PC-3 (cell line): Measurements from ENCODE around the gene LIN9. TPM values are rescaled to one million over a fixed set of nuclear protein-coding genes. Genes with fewer than 3 reads are reported as not detected.

ENCODE experiments used
- ATAC-seq: fragments of 200-7000 bp; cut with Tn5 transposase; 2 replicates; pipeline ENCODE4 v1.9.1; 2020; ENCODE audit warnings: mild to moderate bottlenecking, moderate library complexity
- BruUV-seq: library from RNA; stranded (reverse); fragments of 400-500 nt; replicated peaks from 2 replicates; lab custom pipeline; 2021; lab: Mats Ljungman, UMichigan
- CTCF ChIA-PET: fragments of 300-600 bp; sonication (Branson Sonifier 250); formaldehyde crosslinking; loops from one replicate; lab custom pipeline; 2022; ENCODE audit warnings: antibody characterized with exemption; lab: Charles Lee
- POLR2A ChIA-PET: fragments of 300-600 bp; sonication (Branson Sonifier 250); formaldehyde crosslinking; loops from one replicate; lab custom pipeline; 2022; ENCODE audit warnings: antibody characterized with exemption; ENCODE audit not compliant: unreplicated experiment; lab: Charles Lee
- DNase-seq: peaks from one replicate; pipeline ENCODE4 v3.0.0-alpha.2; 2015
- H2AFZ ChIP-seq: fragments of 300-600 bp; sonication (generic); 2 replicates; pipeline ENCODE4 v1.6.0; 2016; ENCODE audit warnings: antibody characterized with exemption, low read length
- H3F3A ChIP-seq: fragments of 300-600 bp; sonication (generic); one replicate; pipeline ENCODE4 v1.6.0; 2017; ENCODE audit warnings: antibody characterized with exemption, low read length, control low read depth, mild to moderate bottlenecking; ENCODE audit not compliant: unreplicated experiment
- H3K27ac ChIP-seq: fragments of 300-600 bp; sonication (generic); 2 replicates; pipeline ENCODE4 v1.5.1; 2016; ENCODE audit warnings: mild to moderate bottlenecking, low read length
- H3K27me3 ChIP-seq: fragments of 300-600 bp; sonication (generic); 2 replicates; pipeline ENCODE4 v1.6.1; 2016; ENCODE audit warnings: low read length, mixed read lengths
- H3K36me3 ChIP-seq: fragments of 300-600 bp; sonication (generic); 2 replicates; pipeline ENCODE4 v1.6.1; 2016; ENCODE audit warnings: low read depth, mixed run types, low read length, mixed read lengths
- H3K4me1 ChIP-seq: fragments of 300-600 bp; sonication (generic); 2 replicates; pipeline ENCODE4 v1.5.1; 2016; ENCODE audit warnings: low read length; ENCODE audit not compliant: insufficient read depth
- H3K4me2 ChIP-seq: fragments of 300-600 bp; sonication (generic); 2 replicates; pipeline ENCODE4 v1.6.0; 2016; ENCODE audit warnings: low read length
- H3K4me3 ChIP-seq: fragments of 300-600 bp; sonication (generic); 2 replicates; pipeline ENCODE4 v1.5.1; 2016; ENCODE audit warnings: mild to moderate bottlenecking, low read length, mixed read lengths
- H3K79me2 ChIP-seq: fragments of 300-600 bp; sonication (generic); 2 replicates; pipeline ENCODE4 v1.6.1; 2017; ENCODE audit warnings: low read length, mixed read lengths
- H3K9ac ChIP-seq: fragments of 300-600 bp; sonication (generic); 2 replicates; pipeline ENCODE4 v1.6.0; 2016; ENCODE audit warnings: mild to moderate bottlenecking, low read length
- H3K9me2 ChIP-seq: fragments of 300-600 bp; sonication (generic); replicated peaks from 2 replicates; pipeline ENCODE4 v1.6.1; 2016; ENCODE audit warnings: mixed run types, low read length, mixed read lengths
- H3K9me3 ChIP-seq: fragments of 300-600 bp; sonication (generic); 2 replicates; pipeline ENCODE4 v1.6.1; 2016; ENCODE audit warnings: low read length, mixed read lengths
- H4K20me1 ChIP-seq: fragments of 300-600 bp; sonication (generic); 2 replicates; pipeline ENCODE4 v1.6.1; 2016; ENCODE audit warnings: low read length, mixed read lengths
- CTCF ChIP-seq: fragments of 300-600 bp; sonication (generic); conservative IDR thresholded peaks from 2 replicates; pipeline ENCODE4 v1.5.1; 2017; ENCODE audit warnings: antibody characterized with exemption, low read depth, mild to moderate bottlenecking, low read length
- EZH2 ChIP-seq: fragments of 300-600 bp; sonication (generic); IDR thresholded peaks from one replicate; pipeline ENCODE4 v1.6.1; 2017; ENCODE audit warnings: antibody characterized with exemption, mild to moderate bottlenecking, low read length; ENCODE audit not compliant: unreplicated experiment
- EZH2phosphoT487 ChIP-seq: fragments of 300-600 bp; sonication (generic); IDR thresholded peaks from 2 replicates; pipeline ENCODE4 v1.6.1; 2018; ENCODE audit warnings: mild to moderate bottlenecking, antibody characterized with exemption, low read length, borderline replicate concordance
- intact Hi-C: fragments of 100-400 bp; cut with micrococcal nuclease; formaldehyde crosslinking; loops from 2 replicates; pipeline ENCODE4 v1.9.0; 2023
- total RNA-seq: library from RNA; depleted of rRNA; stranded (reverse); fragments of >200 nt; gene quantifications from 2 replicates; pipeline ENCODE4 v1.2.3, GENCODE V29; 2014

LIN9 gene
- total RNA-seq, 1 experiment from 2014 or later = 25.3 TPM

GRCh38 chr1:226268421-226269124 lies 40.4 kb downstream of the LIN9 start:
- no peak overlapping the region for H3K9ac ChIP-seq
- POLR2A ChIA-PET = no interaction called here
- CTCF ChIA-PET = no interaction called here
- peaks cover 28% of the 10 kb centered on the region for H3K36me3 ChIP-seq
- H3K27ac ChIP-seq = peak overlapping the region; percentile 21
- H3K9me3 ChIP-seq = no peaks in the 10 kb centered on the region
- H4K20me1 ChIP-seq = no peaks in the 10 kb centered on the region
- intact Hi-C loops = no loop called here
- no peak overlapping the region for H3K4me3 ChIP-seq
- no TSS peak for BruUV-seq
- peak; percentile 92 for ATAC-seq
- H3K4me1 ChIP-seq = peaks cover 14% of the 10 kb centered on the region
- H2AFZ ChIP-seq = no peak overlapping the region
- H3K27me3 ChIP-seq = no peaks in the 10 kb centered on the region
- DNase-seq = peak; percentile 64
- no peak for TF ChIP-seq EZH2
- no peak for TF ChIP-seq CTCF
- no peak for TF ChIP-seq EZH2phosphoT487
- no peaks in the 10 kb centered on the region for H3F3A ChIP-seq
- no peaks in the 10 kb centered on the region for H3K79me2 ChIP-seq
- H3K9me2 ChIP-seq = no peaks in the 10 kb centered on the region
- H3K4me2 ChIP-seq = no peak overlapping the region

- Histone ChIP-seq H3K79me2 (no peaks in the 10 kb centered on the region), H3K9me2 (no peaks in the 10 kb centered on the region), H4K20me1 (no peaks in the 10 kb centered on the region), H3K27me3 (no peaks in the 10 kb centered on the region), H3K9ac (no peak overlapping the region), H3K4me3 (no peak overlapping the region), H3K4me1 (no peaks in the 10 kb centered on the region), H3K9me3 (no peaks in the 10 kb centered on the region), H2AFZ (no peak overlapping the region), H3K27ac (no peak overlapping the region), H3F3A (no peaks in the 10 kb centered on the region), H3K4me2 (no peak overlapping the region), H3K36me3 (peaks cover 46% of the 10 kb centered on the region)
- no peak for TF ChIP-seq EZH2
- no peak for TF ChIP-seq CTCF
- no peak for TF ChIP-seq EZH2phosphoT487
- ChIA-PET POLR2A (interaction anchor here (0.7 kb wide), 1 partner anchor 74 kb away, joined by 3 read pairs; no protein-coding TSS in a partner anchor), CTCF (no interaction called here)
- ATAC-seq = no peak
- no peak for DNase-seq
- no TSS peak for BruUV-seq
- intact Hi-C loops = no loop called here
Observed at GRCh38 chr1:226261818-226262217, 47.1 kb downstream of the LIN9 start.

GRCh38 chr1:226255380-226255779 lies 53.6 kb downstream of the LIN9 start:
- TF ChIP-seq EZH2 = no peak
- H3K9me2 ChIP-seq = no peaks in the 10 kb centered on the region
- H3K4me3 ChIP-seq = no peak overlapping the region
- ChIA-PET POLR2A (no interaction called here), CTCF (no interaction called here)
- no peaks in the 10 kb centered on the region for H3K4me1 ChIP-seq
- ATAC-seq (no peak), DNase-seq (no peak)
- no peak overlapping the region for H3K27ac ChIP-seq
- no peaks in the 10 kb centered on the region for H3K79me2 ChIP-seq
- H2AFZ ChIP-seq = no peak overlapping the region
- H4K20me1 ChIP-seq = no peaks in the 10 kb centered on the region
- intact Hi-C loops = no loop called here
- BruUV-seq = no TSS peak
- H3K9ac ChIP-seq = no peak overlapping the region
- H3K27me3 ChIP-seq = no peaks in the 10 kb centered on the region
- H3K4me2 ChIP-seq = no peak overlapping the region
- H3F3A ChIP-seq = no peaks in the 10 kb centered on the region
- peaks cover 26% of the 10 kb centered on the region for H3K36me3 ChIP-seq
- no peaks in the 10 kb centered on the region for H3K9me3 ChIP-seq
